Measurements from ENCODE around the gene PRKCB. TPM values are rescaled to one million over a fixed set of nuclear protein-coding genes. Genes with fewer than 3 reads are reported as not detected.

Gene PRKCB
- total RNA-seq, 4 donors from 2014 or later = 0.29 to 9.5 (median 2.9) TPM

DNA sequence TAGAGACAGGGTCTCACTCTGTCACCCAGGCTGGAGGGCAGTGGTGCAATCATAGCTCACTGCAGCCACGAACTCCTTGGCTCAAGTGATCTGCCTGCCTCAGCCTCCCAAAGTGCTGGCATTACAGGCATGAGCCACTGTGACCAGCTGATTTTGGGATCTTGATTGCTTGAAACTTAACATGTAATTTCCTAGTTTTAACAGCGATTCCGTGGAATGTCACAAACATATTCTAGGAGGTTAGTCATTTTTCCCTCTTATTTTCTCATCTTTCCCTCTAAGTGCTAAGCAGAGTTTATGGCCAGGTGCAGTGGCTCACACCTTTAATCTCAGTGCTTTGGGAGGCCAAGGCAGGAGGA is 297.0 kb downstream of the PRKCB start:
- Histone ChIP-seq H3K9me3 (no peaks in the 10 kb centered on the region), H3K36me3 (no peaks in the 10 kb centered on the region), H3K27ac (no peak overlapping the region), H3K27me3 (no peaks in the 10 kb centered on the region), H3K4me3 (no peak overlapping the region), H3K4me1 (no peaks in the 10 kb centered on the region)
- no peak for DNase-seq
- intact Hi-C loops (cut with DNase I; ENCODE audit: low total_unique reads) = no loop called here
- TF ChIP-seq, protein P1, sequence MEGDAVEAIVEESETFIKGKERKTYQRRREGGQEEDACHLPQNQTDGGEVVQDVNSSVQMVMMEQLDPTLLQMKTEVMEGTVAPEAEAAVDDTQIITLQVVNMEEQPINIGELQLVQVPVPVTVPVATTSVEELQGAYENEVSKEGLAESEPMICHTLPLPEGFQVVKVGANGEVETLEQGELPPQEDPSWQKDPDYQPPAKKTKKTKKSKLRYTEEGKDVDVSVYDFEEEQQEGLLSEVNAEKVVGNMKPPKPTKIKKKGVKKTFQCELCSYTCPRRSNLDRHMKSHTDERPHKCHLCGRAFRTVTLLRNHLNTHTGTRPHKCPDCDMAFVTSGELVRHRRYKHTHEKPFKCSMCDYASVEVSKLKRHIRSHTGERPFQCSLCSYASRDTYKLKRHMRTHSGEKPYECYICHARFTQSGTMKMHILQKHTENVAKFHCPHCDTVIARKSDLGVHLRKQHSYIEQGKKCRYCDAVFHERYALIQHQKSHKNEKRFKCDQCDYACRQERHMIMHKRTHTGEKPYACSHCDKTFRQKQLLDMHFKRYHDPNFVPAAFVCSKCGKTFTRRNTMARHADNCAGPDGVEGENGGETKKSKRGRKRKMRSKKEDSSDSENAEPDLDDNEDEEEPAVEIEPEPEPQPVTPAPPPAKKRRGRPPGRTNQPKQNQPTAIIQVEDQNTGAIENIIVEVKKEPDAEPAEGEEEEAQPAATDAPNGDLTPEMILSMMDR (IDR thresholded peaks at IDR 0.05) = no peak
- TF ChIP-seq POLR2A (IDR thresholded peaks at IDR 0.05) = no peak

DNA sequence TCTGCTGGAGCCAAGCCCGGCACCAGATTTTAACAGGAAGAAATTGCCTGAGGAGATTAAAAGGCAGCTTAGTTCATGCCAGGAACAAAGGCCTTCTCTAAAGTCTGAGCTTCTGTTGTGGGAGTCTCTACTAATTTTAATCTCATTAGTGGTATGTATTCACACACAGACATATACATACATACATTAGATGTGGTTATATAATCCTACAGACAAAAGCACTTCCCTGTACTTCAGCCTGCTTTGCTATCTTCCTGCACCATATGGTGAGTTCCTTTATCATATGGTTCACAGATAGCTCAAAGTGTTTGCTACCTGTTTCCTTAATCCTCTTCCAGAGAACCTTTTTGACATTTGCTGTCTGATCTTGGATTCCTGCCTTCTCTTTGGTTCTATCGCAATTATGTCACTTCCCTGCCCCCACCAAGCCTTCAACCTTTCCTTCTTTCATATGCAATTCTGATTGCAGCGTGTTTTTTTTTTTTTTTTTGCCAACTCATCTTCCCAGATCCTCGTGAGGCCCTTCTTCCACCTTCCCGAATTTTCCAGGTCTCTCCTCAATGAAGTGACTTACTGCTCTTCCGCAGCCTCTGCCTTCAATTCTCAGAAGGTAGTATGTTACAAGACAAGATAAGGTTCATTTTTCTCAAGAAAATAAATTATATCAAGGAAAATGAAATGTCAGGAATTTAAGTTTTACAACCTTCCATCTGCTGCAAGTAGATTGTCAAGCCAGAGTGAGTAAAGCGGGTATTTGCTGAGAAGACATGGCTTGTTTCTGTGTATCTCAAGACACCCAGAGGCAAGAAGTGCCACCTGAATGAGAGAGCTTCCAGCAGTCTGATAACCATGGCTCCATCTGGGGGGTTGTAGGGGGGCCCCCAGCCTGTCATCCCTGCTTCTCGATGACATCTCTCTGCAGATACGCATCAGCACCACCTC is 300.1 kb downstream of the PRKCB start:
- H3K4me1 ChIP-seq = no peaks in the 10 kb centered on the region
- H3K27ac ChIP-seq = no peak overlapping the region
- intact Hi-C loops (cut with DNase I; ENCODE audit: low total_unique reads) = no loop called here
- H3K4me3 ChIP-seq = no peak overlapping the region
- no peaks in the 10 kb centered on the region for H3K9me3 ChIP-seq
- no peaks in the 10 kb centered on the region for H3K27me3 ChIP-seq
- H3K36me3 ChIP-seq = no peaks in the 10 kb centered on the region
- TF ChIP-seq, protein P1 (IDR thresholded peaks at IDR 0.05) = no peak
- TF ChIP-seq POLR2A (IDR thresholded peaks at IDR 0.05) = no peak
- DNase-seq = no peak

DNA sequence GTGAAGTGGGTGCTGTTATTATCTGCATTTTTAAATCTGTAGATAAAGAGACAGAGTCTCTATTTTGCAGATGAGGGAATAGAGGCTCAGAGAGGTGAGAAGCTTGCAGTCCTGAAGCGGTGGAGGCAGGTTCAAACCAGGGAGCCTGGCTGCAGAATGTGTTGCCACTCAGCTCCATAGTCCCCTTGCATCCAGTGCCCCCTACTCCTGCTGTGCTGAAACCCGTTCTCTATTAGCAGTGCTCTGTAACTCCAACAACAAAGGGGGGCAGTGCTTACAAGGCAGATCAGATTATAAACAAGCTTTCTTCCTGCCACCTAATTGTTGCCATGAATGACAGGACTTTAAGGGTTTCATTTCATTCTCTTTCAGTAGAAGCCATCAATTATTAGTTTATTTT is 302.2 kb downstream of the PRKCB start:
- TF ChIP-seq, protein P1 (IDR thresholded peaks at IDR 0.05) = no peak
- TF ChIP-seq POLR2A (IDR thresholded peaks at IDR 0.05) = no peak
- no peak for DNase-seq
- intact Hi-C loops (cut with DNase I; ENCODE audit: low total_unique reads) = no loop called here

DNA sequence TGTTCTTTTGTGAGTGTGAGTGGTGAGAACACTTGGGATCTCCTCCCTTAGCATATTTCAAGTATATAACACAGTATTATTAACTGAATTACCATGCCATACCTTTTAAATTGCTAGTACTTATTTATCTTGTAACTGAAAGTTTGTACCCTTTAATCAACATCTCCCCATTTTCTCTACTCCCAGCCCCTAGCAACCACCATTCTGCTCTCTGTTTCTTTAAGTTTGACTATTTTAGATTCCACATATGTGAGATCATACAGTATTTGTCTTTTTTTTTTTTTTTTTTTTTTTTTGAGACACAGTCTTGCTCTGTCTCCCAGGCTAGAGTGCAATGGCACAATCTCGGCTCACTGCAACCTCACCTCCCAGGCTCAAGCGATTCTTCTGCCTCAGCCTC is 302.8 kb downstream of the PRKCB start:
- Histone ChIP-seq H3K27me3 (no peaks in the 10 kb centered on the region), H3K36me3 (no peaks in the 10 kb centered on the region), H3K4me3 (no peak overlapping the region), H3K9me3 (no peaks in the 10 kb centered on the region), H3K4me1 (no peaks in the 10 kb centered on the region), H3K27ac (no peak overlapping the region)
- no peak for DNase-seq
- intact Hi-C loops (cut with DNase I; ENCODE audit: low total_unique reads) = no loop called here
- TF ChIP-seq, protein P1 (IDR thresholded peaks at IDR 0.05) = no peak

More for the DNA sequence above, 302.2 kb downstream of the PRKCB start:
- no peaks in the 10 kb centered on the region for H3K36me3 ChIP-seq
- H3K9me3 ChIP-seq = no peaks in the 10 kb centered on the region
- H3K4me3 ChIP-seq = no peak overlapping the region
- no peaks in the 10 kb centered on the region for H3K27me3 ChIP-seq
- H3K27ac ChIP-seq = no peak overlapping the region
- H3K4me1 ChIP-seq = no peaks in the 10 kb centered on the region

DNA sequence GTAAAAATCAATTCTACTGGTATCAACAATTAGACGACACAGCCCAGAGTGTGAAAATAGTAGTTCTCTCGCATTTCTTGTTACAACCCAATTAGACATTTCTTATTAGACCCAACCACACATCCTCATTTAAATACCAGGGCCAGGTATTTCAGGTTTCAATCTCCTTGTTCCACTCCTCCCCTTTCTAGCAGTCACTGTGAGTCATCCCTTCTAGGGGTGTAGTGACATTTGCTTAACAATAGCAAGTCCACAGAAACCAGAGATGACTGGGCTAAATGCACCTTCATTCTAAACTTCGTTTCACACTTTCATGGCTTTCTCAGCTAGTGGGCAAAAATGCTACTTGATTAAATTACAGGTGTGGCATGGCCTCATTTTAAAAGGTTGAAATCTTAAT is 303.5 kb downstream of the PRKCB start:
- Histone ChIP-seq H3K36me3 (no peaks in the 10 kb centered on the region), H3K27ac (no peak overlapping the region), H3K4me3 (no peak overlapping the region), H3K4me1 (no peaks in the 10 kb centered on the region), H3K9me3 (no peaks in the 10 kb centered on the region), H3K27me3 (no peaks in the 10 kb centered on the region)
- intact Hi-C loops (cut with DNase I; ENCODE audit: low total_unique reads) = no loop called here
- no peak for DNase-seq
- TF ChIP-seq POLR2A (IDR thresholded peaks at IDR 0.05) = no peak
- TF ChIP-seq, protein P1 (IDR thresholded peaks at IDR 0.05) = no peak
